Measurements from ENCODE around the gene U2AF2.
A peak's percentile ranks its signal among the peaks of the same experiment; 100 is the strongest.

Gene U2AF2

DNA sequence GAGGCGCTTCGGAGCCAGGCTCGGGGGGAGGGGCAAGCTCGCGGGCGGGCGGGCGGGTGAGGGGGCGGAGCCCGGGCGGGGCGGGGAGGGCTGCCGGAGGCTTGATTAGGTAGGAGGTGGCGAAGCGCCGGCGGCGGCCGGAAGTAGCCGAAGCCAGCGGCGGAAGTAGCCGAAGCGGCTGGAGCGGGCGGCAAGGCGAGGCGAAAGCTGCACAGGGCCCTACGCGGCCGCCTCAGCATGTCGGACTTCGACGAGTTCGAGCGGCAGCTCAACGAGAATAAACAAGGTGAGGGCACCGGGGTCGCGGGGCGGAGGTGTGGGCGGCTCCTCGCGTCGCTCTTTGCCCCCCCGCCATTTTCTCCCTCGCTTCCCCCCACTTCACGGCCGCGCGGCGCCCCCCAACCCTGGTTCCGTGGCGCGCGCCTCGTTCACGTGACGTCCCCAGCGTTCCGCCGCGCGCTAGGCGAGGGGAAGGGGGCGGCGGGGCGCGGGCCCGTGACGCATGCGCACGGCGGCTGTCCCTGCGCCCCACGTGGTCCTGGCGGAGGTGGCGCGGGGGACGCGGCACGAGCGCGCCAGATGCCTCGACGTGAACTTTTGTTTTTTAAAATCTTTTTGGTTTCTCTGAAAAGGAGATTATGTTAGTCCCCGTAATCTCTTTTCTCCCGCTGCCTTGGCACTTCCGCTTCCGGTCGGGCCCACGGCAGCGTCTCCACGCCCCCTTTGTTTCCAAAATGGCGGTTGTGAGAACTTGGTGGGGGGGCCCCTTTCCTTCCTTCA, at the start of gene U2AF2:
Gene U2AF2 (plus strand): TSS at position 168 of the 780 bp plus-strand sequence. CDS start 70 bp downstream, at position 238.
- peak; percentile 90 for DNase-seq (ENCODE audit: low read depth, low spot score)

GRCh38 chr19:55605207-55605636, 49.6 kb upstream of the U2AF2 start:
- DNase-seq (ENCODE audit: low read depth, low spot score), result peak; percentile 95

GRCh38 chr19:55605637-55606470, 49.0 kb upstream of the U2AF2 start, which contains the start of gene ZNF865:
Gene ZNF865, plus strand, starts transcription at chr19:55605647. Its CDS starts 7,972 bp downstream, at chr19:55613619.
- peak; percentile 53 for DNase-seq (ENCODE audit: low read depth, low spot score)

- no peak for DNase-seq (ENCODE audit: low read depth, low spot score)
Measured at GRCh38 chr19:55606471-55606787, 48.4 kb upstream of the U2AF2 start.

- DNase-seq (ENCODE audit: low read depth, low spot score), result no peak
Measured at GRCh38 chr19:55606817-55607216, 48.0 kb upstream of the U2AF2 start.

DNA sequence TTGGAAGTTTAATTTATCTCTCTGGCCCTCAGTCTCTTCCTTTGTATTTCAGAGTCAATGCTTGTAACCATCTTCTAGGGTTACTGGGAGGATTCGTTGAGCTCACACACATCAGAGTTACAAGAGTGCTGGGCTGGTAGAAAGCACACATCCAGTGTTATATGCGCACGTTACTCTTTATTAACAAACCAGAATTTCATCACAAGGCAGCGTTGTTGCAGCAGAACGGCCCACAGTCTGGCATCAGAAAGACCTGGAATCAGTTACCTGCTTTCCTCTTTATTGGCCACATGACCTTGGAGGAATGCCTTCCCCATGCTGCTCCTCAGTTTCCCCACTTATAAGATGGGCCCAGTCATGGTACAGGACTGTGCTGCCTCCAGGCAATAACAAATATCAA, 45.5 kb upstream of the U2AF2 start:
- DNase-seq (ENCODE audit: low read depth, low spot score), result no peak

GRCh38 chr19:55611300-55611982, 43.4 kb upstream of the U2AF2 start:
- no peak for DNase-seq (ENCODE audit: low read depth, low spot score)

GRCh38 chr19:55611983-55612645, 42.7 kb upstream of the U2AF2 start:
- no peak for DNase-seq (ENCODE audit: low read depth, low spot score)

GRCh38 chr19:55613396-55613795, 41.4 kb upstream of the U2AF2 start:
- no peak for DNase-seq (ENCODE audit: low read depth, low spot score)

DNA sequence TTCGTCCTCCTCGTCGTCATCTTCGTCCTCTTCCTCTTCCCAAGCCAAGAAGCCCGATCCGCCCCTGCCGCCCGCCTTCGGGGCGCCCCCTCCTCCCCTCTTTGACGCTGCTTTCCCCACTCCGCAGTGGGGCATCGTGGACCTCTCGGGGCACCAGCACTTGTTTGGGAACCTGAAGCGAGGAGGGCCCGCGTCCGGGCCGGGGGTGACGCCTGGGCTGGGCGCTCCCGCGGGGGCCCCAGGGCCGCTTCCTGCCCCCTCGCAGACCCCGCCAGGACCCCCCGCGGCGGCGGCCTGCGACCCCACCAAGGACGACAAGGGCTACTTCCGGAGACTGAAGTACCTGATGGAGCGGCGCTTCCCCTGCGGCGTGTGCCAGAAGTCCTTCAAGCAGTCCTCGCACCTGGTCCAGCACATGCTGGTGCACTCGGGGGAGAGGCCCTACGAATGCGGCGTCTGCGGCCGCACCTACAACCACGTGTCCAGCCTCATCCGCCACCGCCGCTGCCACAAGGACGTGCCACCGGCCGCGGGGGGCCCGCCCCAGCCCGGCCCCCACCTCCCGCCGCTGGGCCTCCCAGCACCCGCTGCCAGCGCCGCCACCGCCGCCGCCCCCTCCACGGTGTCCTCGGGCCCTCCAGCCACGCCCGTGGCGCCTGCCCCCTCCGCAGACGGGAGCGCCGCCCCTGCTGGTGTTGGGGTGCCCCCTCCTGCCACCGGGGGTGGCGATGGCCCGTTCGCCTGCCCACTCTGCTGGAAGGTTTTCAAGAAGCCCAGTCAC, 40.7 kb upstream of the U2AF2 start:
- DNase-seq (ENCODE audit: low read depth, low spot score), result no peak

DNA sequence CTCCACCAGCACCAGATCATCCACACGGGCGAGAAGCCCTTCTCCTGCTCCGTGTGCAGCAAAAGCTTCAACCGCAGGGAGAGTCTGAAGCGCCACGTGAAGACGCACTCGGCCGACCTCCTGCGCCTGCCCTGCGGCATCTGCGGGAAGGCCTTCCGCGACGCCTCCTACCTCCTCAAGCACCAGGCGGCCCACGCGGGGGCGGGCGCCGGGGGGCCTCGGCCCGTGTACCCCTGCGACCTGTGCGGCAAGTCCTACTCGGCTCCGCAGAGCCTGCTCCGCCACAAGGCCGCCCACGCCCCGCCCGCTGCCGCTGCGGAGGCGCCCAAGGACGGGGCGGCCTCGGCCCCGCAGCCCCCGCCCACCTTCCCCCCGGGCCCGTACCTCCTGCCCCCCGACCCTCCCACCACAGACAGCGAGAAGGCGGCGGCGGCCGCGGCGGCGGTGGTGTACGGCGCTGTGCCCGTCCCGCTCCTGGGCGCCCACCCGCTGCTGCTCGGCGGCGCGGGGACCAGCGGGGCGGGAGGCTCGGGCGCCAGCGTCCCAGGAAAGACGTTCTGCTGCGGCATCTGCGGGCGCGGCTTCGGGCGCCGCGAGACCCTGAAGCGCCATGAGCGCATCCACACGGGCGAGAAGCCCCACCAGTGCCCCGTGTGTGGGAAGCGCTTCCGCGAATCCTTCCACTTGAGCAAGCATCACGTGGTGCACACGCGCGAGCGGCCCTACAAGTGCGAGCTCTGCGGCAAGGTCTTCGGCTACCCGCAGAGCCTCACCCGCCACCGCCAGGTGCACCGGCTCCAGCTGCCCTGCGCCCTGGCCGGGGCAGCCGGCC, 39.9 kb upstream of the U2AF2 start:
- DNase-seq (ENCODE audit: low read depth, low spot score), result no peak

DNA sequence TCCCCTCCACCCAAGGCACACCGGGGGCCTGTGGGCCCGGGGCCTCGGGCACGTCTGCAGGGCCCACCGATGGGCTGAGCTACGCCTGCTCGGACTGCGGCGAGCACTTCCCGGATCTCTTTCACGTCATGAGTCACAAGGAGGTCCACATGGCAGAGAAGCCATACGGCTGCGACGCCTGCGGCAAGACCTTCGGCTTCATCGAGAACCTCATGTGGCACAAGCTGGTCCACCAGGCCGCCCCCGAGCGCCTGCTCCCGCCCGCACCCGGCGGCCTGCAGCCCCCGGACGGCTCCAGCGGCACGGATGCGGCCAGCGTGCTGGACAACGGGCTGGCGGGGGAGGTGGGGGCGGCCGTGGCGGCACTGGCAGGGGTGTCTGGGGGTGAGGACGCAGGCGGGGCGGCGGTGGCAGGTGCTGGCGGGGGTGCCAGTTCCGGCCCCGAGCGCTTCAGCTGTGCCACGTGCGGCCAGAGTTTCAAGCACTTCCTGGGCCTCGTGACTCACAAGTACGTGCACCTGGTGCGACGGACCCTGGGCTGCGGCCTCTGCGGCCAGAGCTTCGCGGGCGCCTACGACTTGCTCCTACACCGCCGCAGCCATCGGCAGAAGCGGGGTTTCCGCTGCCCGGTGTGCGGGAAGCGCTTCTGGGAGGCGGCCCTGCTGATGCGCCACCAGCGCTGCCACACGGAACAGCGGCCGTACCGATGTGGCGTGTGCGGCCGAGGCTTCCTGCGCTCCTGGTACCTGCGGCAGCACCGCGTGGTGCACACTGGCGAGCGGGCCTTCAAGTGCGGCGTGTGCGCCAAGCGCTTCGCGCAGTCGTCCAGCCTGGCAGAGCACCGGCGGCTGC, 39.1 kb upstream of the U2AF2 start:
- DNase-seq (ENCODE audit: low read depth, low spot score), result no peak

GRCh38 chr19:55616395-55616875, 38.4 kb upstream of the U2AF2 start:
- DNase-seq (ENCODE audit: low read depth, low spot score), result no peak

DNA sequence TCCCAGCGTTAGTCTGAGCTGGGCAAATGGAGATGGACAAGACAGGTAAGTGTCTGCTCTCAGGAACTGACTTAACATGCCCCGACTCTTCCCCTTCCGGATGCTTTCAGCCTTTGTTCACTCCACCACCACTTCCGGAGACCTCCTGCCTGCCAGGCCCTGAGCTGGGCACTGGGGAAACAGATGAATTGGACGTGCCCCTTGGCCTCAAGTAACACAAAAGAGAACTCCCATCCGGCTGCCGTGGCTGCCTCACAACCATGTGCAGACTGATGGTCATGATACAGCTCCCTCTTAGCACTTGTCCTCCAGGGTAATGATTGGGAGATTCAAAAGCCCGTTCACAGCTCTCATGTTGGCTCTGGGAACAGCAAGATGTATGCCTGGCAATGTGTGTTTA, 37.4 kb upstream of the U2AF2 start:
- no peak for DNase-seq (ENCODE audit: low read depth, low spot score)

DNA sequence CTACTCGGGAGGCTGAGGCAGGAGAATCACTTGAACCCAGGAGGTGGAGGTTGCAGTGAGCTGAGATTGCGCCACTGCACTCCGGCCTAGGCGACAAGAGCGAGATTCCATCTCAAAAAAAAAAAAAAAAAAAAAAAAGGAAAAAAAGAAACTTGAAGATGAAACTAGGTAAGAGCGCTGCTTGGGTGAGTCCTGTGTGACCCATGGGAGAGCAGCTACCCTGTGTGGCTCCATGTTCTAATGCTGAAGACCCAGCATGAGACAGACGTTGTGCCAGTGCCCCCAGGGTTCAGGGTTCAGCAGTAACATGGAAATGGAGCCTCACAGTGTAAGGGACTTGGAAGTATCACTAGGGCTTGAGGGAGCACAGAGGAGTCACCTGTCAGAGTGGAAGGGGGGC, 36.4 kb upstream of the U2AF2 start:
- DNase-seq (ENCODE audit: low read depth, low spot score), result no peak

DNA sequence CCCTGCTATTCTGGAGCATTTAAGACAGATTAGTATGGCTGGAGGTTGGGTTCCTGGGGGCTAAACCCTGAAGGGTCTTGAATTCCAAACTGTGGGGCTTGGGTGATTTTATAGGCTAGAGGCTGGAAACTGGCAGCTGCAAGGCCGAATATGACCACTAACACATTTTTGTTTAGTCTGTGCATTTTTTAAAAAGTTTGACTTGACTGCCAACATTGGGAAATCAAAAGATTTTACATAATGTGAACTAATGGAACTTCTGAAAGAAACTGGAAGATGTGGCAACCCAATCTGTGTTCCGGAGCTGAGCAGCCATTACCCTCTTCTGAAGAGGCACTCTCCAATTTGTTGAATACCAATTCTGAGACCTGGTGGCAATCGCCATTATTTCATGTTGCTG, 35.5 kb upstream of the U2AF2 start:
- no peak for DNase-seq (ENCODE audit: low read depth, low spot score)

GRCh38 chr19:55620410-55621204, 34.2 kb upstream of the U2AF2 start:
- no peak for DNase-seq (ENCODE audit: low read depth, low spot score)

DNA sequence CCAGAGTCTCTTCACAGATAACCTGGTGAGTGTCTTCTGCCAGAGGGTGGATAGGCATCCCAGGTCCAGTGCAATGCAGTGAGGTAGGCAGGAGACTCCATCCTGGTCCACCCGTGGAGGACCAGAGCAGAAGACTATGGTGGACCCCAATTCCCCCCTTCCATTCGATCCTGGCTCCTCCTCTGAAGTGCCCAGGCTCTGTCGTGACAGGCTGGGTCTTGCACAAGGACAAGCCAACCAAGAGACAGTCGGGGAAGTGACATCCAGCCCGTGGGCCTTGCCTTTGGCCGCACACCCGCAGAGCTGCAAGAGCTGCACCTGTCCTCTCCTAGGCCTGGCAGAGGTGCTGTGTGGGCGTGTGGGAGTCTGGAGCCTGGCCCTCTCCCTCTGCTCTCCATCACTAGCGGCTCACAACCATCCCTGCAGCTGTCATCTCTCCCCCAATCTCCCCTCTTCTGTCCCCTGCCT, 33.6 kb upstream of the U2AF2 start:
- DNase-seq (ENCODE audit: low read depth, low spot score), result no peak

All from activated CD4-positive, CD25-positive, alpha-beta regulatory T cell treated with anti-CD3 and anti-CD28 coated beads, Interleukin-2, amount 50 U/mL, for 16 hours (primary cell).